ENCODE data around the gene PHF11.

The PHF11 gene

DNA sequence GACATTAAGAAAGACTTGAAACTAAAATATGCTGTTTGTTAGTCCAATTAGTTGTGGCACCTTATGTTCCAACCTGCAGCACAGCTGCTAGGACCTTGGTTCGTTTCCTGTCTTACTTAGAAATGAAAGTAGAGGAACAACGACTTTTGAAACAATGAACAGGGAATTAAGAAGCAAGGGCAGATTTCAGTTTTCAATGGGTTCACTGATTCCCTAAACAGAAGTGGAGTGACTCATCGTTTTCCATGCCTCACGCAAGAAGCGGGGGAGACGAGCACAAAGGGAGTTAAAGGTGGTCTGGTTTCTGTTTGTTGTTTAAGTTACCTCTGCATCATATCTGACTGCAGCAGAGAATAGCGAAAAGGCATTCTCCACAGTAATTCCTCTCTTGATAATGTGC lies 44.8 kb downstream of the PHF11 start:
- ATAC-seq (ENCODE audit: low read depth) (no peak), DNase-seq (ENCODE audit: low spot score) (no peak)
- Histone ChIP-seq H3K4me1 (ENCODE audit: insufficient read depth, poor library complexity, severe bottlenecking) (no peaks in the 10 kb centered on the region), H3K27ac (ENCODE audit: poor library complexity, severe bottlenecking) (no peak overlapping the region), H3K36me3 (ENCODE audit: low read depth) (peaks cover 25% of the 10 kb centered on the region), H3K9me3 (ENCODE audit: severe bottlenecking) (no peaks in the 10 kb centered on the region), H3K27me3 (ENCODE audit: insufficient read depth, poor library complexity, severe bottlenecking) (no peaks in the 10 kb centered on the region), H3K4me3 (ENCODE audit: severe bottlenecking) (no peak overlapping the region)
- no peak for TF ChIP-seq CTCF (IDR thresholded peaks at IDR 0.05; ENCODE audit: poor library complexity, severe bottlenecking)

- H3K9me3 ChIP-seq (ENCODE audit: severe bottlenecking), result no peaks in the 10 kb centered on the region
- H3K36me3 ChIP-seq (ENCODE audit: low read depth), result peaks cover 45% of the 10 kb centered on the region
- TF ChIP-seq CTCF (IDR thresholded peaks at IDR 0.05; ENCODE audit: poor library complexity, severe bottlenecking), result no peak
- DNase-seq (ENCODE audit: low spot score), result no peak
- no peaks in the 10 kb centered on the region for H3K4me1 ChIP-seq (ENCODE audit: insufficient read depth, poor library complexity, severe bottlenecking)
- ATAC-seq (ENCODE audit: low read depth), result no peak
- H3K27me3 ChIP-seq (ENCODE audit: insufficient read depth, poor library complexity, severe bottlenecking), result no peaks in the 10 kb centered on the region
- H3K27ac ChIP-seq (ENCODE audit: poor library complexity, severe bottlenecking), result no peak overlapping the region
- no peak overlapping the region for H3K4me3 ChIP-seq (ENCODE audit: severe bottlenecking)
Measured at GRCh38 chr13:49543656-49544055, 47.9 kb downstream of the PHF11 start.

DNA sequence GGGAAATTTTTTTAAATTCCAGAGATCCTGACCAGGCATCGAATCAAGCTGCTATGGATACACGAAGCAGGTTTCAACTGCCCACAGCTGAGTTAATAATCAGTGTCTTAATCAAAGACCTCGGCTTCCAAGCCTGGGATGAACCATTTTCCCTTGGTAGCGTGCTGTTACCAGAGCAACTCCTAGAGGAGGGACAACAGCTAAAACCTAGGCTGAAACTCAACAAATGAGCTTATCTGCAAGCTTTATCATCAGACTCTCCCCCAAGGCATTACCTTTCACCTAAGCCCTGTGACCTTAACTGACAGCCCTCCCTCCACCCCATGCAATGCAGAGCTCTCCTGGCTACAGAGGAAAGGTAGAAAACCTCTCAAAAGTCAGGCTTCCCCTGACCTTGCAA lies 49.9 kb downstream of the PHF11 start:
- no peak for DNase-seq (ENCODE audit: low spot score)
- no peak for ATAC-seq (ENCODE audit: low read depth)
- no peak for TF ChIP-seq CTCF (IDR thresholded peaks at IDR 0.05; ENCODE audit: poor library complexity, severe bottlenecking)
- no peak overlapping the region for H3K27ac ChIP-seq (ENCODE audit: poor library complexity, severe bottlenecking)
- H3K4me1 ChIP-seq (ENCODE audit: insufficient read depth, poor library complexity, severe bottlenecking), result no peaks in the 10 kb centered on the region
- peaks cover 47% of the 10 kb centered on the region for H3K36me3 ChIP-seq (ENCODE audit: low read depth)
- no peak overlapping the region for H3K4me3 ChIP-seq (ENCODE audit: severe bottlenecking)
- H3K27me3 ChIP-seq (ENCODE audit: insufficient read depth, poor library complexity, severe bottlenecking), result no peaks in the 10 kb centered on the region
- no peaks in the 10 kb centered on the region for H3K9me3 ChIP-seq (ENCODE audit: severe bottlenecking)

- Histone ChIP-seq H3K4me3 (ENCODE audit: severe bottlenecking) (no peak overlapping the region), H3K4me1 (ENCODE audit: insufficient read depth, poor library complexity, severe bottlenecking) (no peaks in the 10 kb centered on the region), H3K36me3 (ENCODE audit: low read depth) (peaks cover 39% of the 10 kb centered on the region), H3K9me3 (ENCODE audit: severe bottlenecking) (no peaks in the 10 kb centered on the region), H3K27ac (ENCODE audit: poor library complexity, severe bottlenecking) (no peak overlapping the region), H3K27me3 (ENCODE audit: insufficient read depth, poor library complexity, severe bottlenecking) (no peaks in the 10 kb centered on the region)
- ATAC-seq (ENCODE audit: low read depth) (no peak), DNase-seq (ENCODE audit: low spot score) (no peak)
- TF ChIP-seq CTCF (IDR thresholded peaks at IDR 0.05; ENCODE audit: poor library complexity, severe bottlenecking), result no peak
Measured at GRCh38 chr13:49546561-49546960, 50.8 kb downstream of the PHF11 start.

DNA sequence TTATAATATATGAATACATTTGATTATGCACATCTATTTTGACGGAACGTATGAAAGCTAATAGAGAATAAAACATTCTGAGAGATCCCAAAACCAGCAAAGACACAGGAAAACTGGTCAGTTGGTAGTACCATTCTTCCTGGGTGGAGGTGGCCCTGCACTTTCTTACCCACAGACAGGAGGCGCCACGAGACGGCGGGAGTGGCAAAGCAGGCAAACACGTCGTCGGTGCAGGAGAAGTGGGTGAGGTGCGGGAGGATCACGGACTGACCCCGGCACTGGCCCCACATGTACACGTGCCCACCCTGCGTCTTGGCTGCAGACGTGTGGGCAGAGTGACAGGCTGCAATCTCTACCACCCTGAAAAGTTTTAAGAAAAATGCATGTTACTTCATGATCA lies 53.5 kb downstream of the PHF11 start:
- no peak for DNase-seq (ENCODE audit: low spot score)
- ATAC-seq (ENCODE audit: low read depth), result no peak
- peaks cover 35% of the 10 kb centered on the region for H3K36me3 ChIP-seq (ENCODE audit: low read depth)
- no peaks in the 10 kb centered on the region for H3K27me3 ChIP-seq (ENCODE audit: insufficient read depth, poor library complexity, severe bottlenecking)
- H3K4me3 ChIP-seq (ENCODE audit: severe bottlenecking), result no peak overlapping the region
- H3K4me1 ChIP-seq (ENCODE audit: insufficient read depth, poor library complexity, severe bottlenecking), result no peaks in the 10 kb centered on the region
- H3K27ac ChIP-seq (ENCODE audit: poor library complexity, severe bottlenecking), result no peak overlapping the region
- H3K9me3 ChIP-seq (ENCODE audit: severe bottlenecking), result no peaks in the 10 kb centered on the region
- TF ChIP-seq CTCF (IDR thresholded peaks at IDR 0.05; ENCODE audit: poor library complexity, severe bottlenecking), result no peak

Data from RWPE2 (cell line).